Upper lobe of right lung (tissue), 1 donor: Measurements from ENCODE around the gene TMEM132A. TPM values are rescaled to one million over a fixed set of nuclear protein-coding genes. Genes with fewer than 3 reads are reported as not detected.

Experiments
- ATAC-seq: fragments of 200-7000 bp; cut with Tn5 transposase; one replicate; pipeline ENCODE4 v1.9.1; 2020; ENCODE audit warnings: mild to moderate bottlenecking, moderate library complexity
- DNase-seq: peaks from one replicate; pipeline ENCODE4 v3.0.0-alpha.2; 2020
- H3K27ac ChIP-seq: fragments of 200-600 bp; one replicate; pipeline ENCODE4 v1.8.0; 2022
- H3K27me3 ChIP-seq: fragments of 200-600 bp; one replicate; pipeline ENCODE4 v1.8.0; 2022; ENCODE audit warnings: mild to moderate bottlenecking
- H3K36me3 ChIP-seq: fragments of 200-600 bp; one replicate; pipeline ENCODE4 v1.8.0; 2022
- H3K4me1 ChIP-seq: fragments of 200-600 bp; one replicate; pipeline ENCODE4 v1.8.0; 2022
- H3K4me3 ChIP-seq: fragments of 200-600 bp; one replicate; pipeline ENCODE4 v1.8.0; 2022; ENCODE audit warnings: mild to moderate bottlenecking
- H3K9me3 ChIP-seq: fragments of 200-600 bp; one replicate; pipeline ENCODE4 v1.8.0; 2022
- intact Hi-C: fragments of 100-400 bp; cut with DNase I; formaldehyde crosslinking; loops from one replicate; pipeline ENCODE4 v1.11.0; 2022
- total RNA-seq: library from RNA; stranded (reverse); fragmentation: NEBNext Ultra II Directional; extraction: Animal tissue kit (Norgen Biotek cat#: 25700); gene quantifications from one replicate; pipeline ENCODE4 v1.2.1, GENCODE V29; 2021
- TF ChIP-seq, protein P1 (sequence below): fragments of 200-600 bp; IDR thresholded peaks from one replicate; pipeline ENCODE4 v1.8.0; 2022; ENCODE audit warnings: antibody characterized with exemption
- donor health status: DM: no; HTN: yes; CAD: no; lungs with severe emphysema.

Gene TMEM132A
- total RNA-seq, 1 donor from 2014 or later: 18.4 TPM

DNA sequence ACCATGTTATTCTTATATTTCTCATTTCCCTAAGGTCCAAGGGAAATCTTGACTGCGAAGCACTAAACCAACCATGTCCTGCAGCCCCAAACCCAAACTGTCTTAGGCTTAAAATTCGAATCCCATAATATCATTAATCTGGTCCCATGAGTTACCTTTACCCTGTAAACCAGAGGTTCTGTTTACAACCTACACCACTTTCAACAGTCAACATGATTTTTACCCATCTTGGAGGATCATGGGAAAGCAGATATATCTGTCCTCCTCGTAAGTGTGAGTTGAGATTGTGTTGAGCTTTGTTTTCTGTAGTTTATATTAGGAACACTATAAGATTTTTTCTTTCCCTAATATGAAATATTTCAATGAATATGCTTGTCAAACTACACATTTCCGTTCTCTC, 24.3 kb upstream of the TMEM132A start:
- Histone ChIP-seq H3K27ac (no peak overlapping the region), H3K9me3 (no peaks in the 10 kb centered on the region), H3K36me3 (peaks cover 85% of the 10 kb centered on the region), H3K4me1 (peaks cover 13% of the 10 kb centered on the region), H3K4me3 (no peak overlapping the region), H3K27me3 (no peaks in the 10 kb centered on the region)
- ATAC-seq: no peak
- intact Hi-C loops: loop anchor here (5.0 kb wide), 1 partner anchor 68 kb away; no protein-coding TSS in a partner anchor
- DNase-seq: no peak
- TF ChIP-seq, protein P1, sequence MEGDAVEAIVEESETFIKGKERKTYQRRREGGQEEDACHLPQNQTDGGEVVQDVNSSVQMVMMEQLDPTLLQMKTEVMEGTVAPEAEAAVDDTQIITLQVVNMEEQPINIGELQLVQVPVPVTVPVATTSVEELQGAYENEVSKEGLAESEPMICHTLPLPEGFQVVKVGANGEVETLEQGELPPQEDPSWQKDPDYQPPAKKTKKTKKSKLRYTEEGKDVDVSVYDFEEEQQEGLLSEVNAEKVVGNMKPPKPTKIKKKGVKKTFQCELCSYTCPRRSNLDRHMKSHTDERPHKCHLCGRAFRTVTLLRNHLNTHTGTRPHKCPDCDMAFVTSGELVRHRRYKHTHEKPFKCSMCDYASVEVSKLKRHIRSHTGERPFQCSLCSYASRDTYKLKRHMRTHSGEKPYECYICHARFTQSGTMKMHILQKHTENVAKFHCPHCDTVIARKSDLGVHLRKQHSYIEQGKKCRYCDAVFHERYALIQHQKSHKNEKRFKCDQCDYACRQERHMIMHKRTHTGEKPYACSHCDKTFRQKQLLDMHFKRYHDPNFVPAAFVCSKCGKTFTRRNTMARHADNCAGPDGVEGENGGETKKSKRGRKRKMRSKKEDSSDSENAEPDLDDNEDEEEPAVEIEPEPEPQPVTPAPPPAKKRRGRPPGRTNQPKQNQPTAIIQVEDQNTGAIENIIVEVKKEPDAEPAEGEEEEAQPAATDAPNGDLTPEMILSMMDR: no peak

DNA sequence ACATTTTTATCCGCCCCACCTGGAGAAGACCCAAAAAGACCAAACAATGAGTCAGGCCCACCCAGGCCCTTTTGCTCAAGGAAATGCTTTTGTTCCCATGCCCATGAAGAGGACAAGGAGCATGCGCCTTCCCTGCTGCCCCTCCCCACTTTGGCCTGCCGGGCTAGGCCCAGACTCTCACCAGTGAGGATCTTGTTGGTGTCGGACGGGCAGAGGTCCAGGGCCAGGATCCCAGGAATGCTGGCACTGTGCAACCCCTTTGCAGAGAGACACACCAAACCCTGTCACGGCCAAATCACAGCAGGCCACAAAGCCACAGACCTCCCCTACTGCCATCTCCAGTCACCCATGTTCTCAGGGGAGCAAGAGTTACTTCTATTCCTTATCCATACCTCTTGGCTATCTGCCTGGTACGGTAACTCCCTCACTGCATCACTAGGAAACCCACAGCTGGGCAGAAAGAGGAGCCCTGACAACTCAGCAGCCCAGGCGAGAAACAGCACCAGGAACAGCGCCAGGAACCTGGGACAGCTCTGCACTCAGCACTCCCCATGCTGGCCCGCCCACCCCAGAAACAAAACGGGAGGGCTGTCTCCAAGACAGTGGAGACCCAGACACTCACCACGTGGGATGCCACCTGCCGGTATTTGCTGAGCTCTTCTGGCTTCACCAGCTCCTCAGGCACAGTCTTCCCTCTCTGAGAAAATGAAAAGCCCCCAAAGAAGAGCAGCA, 23.4 kb upstream of the TMEM132A start:
- no peak for ATAC-seq
- intact Hi-C loops: no loop called here
- H3K9me3 ChIP-seq: no peaks in the 10 kb centered on the region
- H3K4me3 ChIP-seq: no peak overlapping the region
- TF ChIP-seq, protein P1: no peak
- H3K4me1 ChIP-seq: peaks cover 21% of the 10 kb centered on the region
- no peak for DNase-seq
- peaks cover 76% of the 10 kb centered on the region for H3K36me3 ChIP-seq
- H3K27ac ChIP-seq: no peak overlapping the region
- no peaks in the 10 kb centered on the region for H3K27me3 ChIP-seq

DNA sequence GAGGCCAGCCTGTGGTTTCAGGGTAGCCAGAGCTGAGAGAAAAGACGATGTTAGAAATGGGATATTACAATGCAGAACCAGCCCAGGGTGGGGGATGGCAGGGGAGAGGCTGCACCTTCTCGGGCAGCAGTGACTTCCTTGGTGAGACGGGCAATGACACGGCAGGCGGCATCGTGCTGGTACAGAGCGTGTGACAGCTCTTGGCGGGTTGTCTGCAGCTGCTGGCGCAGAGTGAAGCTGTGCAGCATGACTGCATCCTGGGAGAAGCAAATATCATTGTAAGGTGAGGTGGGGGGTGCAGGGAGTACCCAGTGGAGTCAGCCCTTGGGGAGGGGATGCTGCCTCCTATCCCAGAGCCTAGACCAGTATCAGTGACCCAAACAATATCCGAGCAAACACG, 21.6 kb upstream of the TMEM132A start:
- Histone ChIP-seq H3K27me3 (no peaks in the 10 kb centered on the region), H3K9me3 (no peaks in the 10 kb centered on the region), H3K27ac (no peak overlapping the region), H3K4me3 (no peak overlapping the region), H3K36me3 (peaks cover 58% of the 10 kb centered on the region), H3K4me1 (peaks cover 27% of the 10 kb centered on the region)
- TF ChIP-seq, protein P1: no peak
- ATAC-seq (no peak), DNase-seq (no peak)
- intact Hi-C loops: no loop called here

DNA sequence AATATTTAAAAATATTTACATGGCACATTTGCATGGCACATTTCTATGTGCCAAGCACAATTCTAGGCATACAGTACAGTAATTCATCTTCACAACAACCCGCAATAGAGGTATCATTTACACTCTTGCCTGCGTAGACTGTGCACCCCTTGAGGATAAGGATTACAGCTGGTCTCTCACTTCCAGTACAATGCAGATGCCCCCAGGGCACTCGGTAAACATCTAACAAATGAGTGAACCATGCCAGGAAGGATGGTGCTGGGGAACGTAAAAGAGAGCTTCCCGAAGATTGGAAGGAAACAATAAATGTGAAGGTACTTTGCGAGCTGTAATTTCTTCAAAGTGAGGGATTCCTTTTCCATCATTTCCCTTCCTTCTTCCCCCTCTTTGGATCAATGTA, 19.2 kb upstream of the TMEM132A start:
- Histone ChIP-seq H3K4me3 (peak overlapping the region; percentile 84), H3K4me1 (peaks cover 27% of the 10 kb centered on the region), H3K36me3 (peaks cover 36% of the 10 kb centered on the region), H3K9me3 (no peaks in the 10 kb centered on the region), H3K27ac (no peak overlapping the region), H3K27me3 (no peaks in the 10 kb centered on the region)
- ATAC-seq (no peak), DNase-seq (no peak)
- TF ChIP-seq, protein P1: no peak
- intact Hi-C loops: no loop called here

DNA sequence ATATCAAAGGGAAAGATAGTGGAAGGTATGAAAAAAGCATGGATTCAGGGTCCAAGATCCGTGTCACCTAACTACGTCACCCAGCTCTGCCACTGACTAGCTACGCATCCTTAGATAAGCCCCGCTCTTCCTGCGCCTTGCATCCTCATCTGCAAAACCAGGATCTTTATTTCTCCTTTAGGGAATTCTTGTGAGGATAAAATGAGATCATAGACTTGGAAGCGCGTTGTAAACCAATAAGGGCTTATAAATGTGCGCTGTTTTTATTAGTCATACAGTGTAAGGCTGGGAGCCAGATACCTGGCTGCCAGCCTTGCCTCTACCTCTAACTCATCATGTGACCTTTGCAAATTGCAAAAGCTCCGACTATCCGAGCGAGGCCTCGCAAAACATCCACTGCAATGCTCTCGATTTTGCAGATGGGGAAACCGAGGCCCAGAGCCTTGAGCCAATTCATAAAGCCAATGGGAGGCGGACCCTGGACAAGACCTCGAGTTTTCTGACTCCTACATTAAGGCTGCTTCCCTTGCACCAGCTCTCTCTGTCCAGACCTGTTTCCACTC, 18.6 kb upstream of the TMEM132A start:
- no peaks in the 10 kb centered on the region for H3K9me3 ChIP-seq
- no peaks in the 10 kb centered on the region for H3K27me3 ChIP-seq
- H3K27ac ChIP-seq: peak overlapping the region; percentile 93
- DNase-seq (no peak), ATAC-seq (no peak)
- H3K4me3 ChIP-seq: peak overlapping the region; percentile 84
- peaks cover 31% of the 10 kb centered on the region for H3K36me3 ChIP-seq
- intact Hi-C loops: no loop called here
- H3K4me1 ChIP-seq: peaks cover 27% of the 10 kb centered on the region
- TF ChIP-seq, protein P1: no peak
